GM21825 (cell line): ENCODE measurements around the gene SERINC4.

ENCODE experiments used
- ATAC-seq: cut with Tn5 transposase; IDR thresholded peaks from one replicate; pipeline ENCODE4 v1.9.1; 2021; ENCODE audit warnings: mild to moderate bottlenecking, moderate library complexity; ENCODE audit not compliant: unreplicated experiment

The SERINC4 gene

GRCh38 chr15:43763819-43764446 lies 36.1 kb downstream of the SERINC4 start:
- no peak for ATAC-seq

DNA sequence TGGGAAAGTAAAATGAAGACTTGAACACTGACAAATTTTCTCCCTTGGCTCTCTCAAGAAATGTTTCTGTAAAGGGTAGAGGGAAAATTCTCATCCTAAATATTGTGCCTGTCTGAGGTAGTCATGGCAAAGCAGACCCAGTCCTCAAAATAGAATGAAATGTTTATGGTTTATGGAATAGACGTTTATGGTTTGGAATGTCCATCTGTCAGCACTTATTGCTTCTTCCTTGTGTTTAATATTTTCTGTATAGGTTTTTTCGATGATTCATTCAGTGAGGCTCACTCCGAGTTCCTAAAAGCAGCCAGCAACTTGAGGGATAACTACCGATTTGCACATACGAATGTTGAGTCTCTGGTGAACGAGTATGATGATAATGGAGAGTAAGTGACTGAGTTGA lies 37.2 kb downstream of the SERINC4 start:
- ATAC-seq = no peak

- ATAC-seq = no peak
Observed at GRCh38 chr15:43751885-43752284, 48.1 kb downstream of the SERINC4 start.

DNA sequence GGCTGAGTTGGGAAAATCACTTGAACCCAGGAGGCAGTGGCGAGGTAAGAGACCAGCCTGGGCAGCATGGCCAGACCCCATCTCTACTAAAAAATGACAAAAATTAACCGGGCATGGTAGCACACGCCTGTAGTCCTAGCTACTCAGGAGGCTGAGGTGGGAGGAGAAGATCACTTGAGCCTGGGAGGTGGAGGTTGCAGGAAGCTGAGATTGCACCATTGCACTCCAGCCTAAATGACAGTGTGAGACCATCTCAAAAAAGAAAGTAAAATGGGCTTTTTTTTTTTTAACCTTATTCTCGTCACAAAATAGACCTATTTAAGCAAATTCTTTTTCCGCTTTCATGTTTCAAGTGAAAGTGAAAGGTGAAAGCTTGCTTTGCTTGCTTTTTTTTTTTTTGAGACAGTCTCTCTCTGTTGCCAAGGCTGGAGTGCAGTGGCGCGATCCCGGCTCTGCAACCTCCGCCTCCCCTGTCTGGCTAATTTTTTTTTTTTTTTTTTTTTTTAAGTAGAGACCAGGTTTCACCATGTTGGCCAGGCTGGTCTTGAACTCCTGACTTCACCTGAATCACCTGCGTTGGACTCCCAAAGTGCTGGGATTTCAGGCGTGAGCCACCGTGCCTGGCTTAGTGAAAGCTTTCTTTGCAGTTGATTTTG lies 50.2 kb downstream of the SERINC4 start:
- ATAC-seq = peak; percentile 36

DNA sequence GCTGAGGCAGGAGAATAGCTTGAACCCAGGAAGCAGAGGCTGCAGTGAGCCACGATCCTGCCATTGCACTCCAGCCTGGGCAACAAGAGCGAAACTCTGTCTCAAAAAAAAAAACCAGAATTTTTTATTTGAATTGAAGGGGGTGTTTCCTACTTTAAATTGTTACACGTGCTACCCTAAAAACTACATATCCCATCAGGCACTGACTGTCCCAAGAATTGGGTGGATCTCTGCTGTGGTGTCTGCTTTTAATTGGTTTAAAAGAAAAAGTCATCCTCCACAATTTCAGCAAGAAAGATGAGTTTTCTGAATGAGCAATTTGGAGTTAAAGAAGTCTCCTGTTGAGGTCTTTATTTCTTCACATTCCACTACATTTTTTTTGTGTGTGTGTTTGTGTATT lies 51.6 kb downstream of the SERINC4 start:
- no peak for ATAC-seq

DNA sequence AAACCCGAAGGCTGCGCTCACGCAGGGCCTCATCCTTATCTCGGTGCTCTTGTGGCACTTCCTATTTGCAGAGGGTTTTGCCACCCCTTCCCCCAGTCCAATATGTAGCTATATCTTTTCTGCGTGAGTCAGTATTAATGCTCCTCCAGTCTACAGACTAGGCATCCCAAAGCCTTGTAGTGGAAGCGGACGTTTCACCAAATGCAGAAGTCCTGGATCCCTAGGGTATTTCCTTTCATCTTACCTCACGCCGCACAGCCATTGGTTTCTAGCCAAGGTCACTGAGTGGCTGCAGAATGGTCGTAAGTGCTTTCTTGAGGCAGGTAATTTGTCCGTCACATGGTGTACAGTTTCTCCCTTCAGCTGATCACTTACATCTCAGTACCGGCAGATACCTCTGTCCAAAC lies 53.1 kb downstream of the SERINC4 start:
- peak; percentile 16 for ATAC-seq

GRCh38 chr15:43746245-43746902 lies 53.6 kb downstream of the SERINC4 start, which contains the start of gene PDIA3:
Gene PDIA3 (plus strand): TSS chr15:43746438. CDS start chr15:43746540, 102 bp downstream.
- ATAC-seq = peak; percentile 71
